Heart left ventricle (tissue), 16 donors: ENCODE results near the gene ABHD17A. TPM values are rescaled to one million over a fixed set of nuclear protein-coding genes. Genes with fewer than 3 reads are reported as not detected.

Source experiments
- ATAC-seq, 4 donors: fragments of 200-7000 bp; cut with Tn5 transposase; one replicate each; pipeline ENCODE4 v1.9.1; 2020 to 2022; ENCODE audit warnings: moderate library complexity in 4 of 4, mild to moderate bottlenecking in 3 of 4, moderate number of reproducible peaks in 1 of 4
- DNase-seq, 5 donors: peaks; one replicate each; pipeline ENCODE4 v3.0.0-alpha.2; 2020
- H3K27ac ChIP-seq, 12 donors: fragments of 200-600 bp; sonication (generic) in 4 of 12; one replicate each; pipeline versions ENCODE4 v1.5.0 to v1.8.0; 2016 to 2022; ENCODE audit warnings: mild to moderate bottlenecking in 2 of 12
- H3K27me3 ChIP-seq, 9 donors: fragments of 200-600 bp; sonication (generic) in 2 of 9; one replicate each; pipeline versions ENCODE4 v1.5.1 to v1.8.0; 2016 to 2022; ENCODE audit warnings: mild to moderate bottlenecking in 3 of 9
- H3K36me3 ChIP-seq, 9 donors: fragments of 200-600 bp; sonication (generic) in 2 of 9; one replicate each; pipeline versions ENCODE4 v1.5.0 to v1.8.0; 2018 to 2022; ENCODE audit warnings: mild to moderate bottlenecking in 2 of 9
- H3K4me1 ChIP-seq, 12 donors: fragments of 200-600 bp; sonication (generic) in 4 of 12; one replicate each; pipeline versions ENCODE4 v1.5.0 to v1.8.0; 2016 to 2022; ENCODE audit warnings: mild to moderate bottlenecking in 3 of 12
- H3K4me3 ChIP-seq, 12 donors: fragments of 200-600 bp; sonication (generic) in 4 of 12; one replicate each; pipeline versions ENCODE4 v1.5.0 to v1.8.0; 2017 to 2022; ENCODE audit warnings: mild to moderate bottlenecking in 9 of 12, moderate library complexity in 4 of 12
- H3K9me3 ChIP-seq, 12 donors: fragments of 200-600 bp; sonication (generic) in 4 of 12; one replicate each; pipeline versions ENCODE4 v1.5.0 to v1.8.0; 2016 to 2022; ENCODE audit warnings: mild to moderate bottlenecking in 1 of 12
- CTCF ChIP-seq, 12 donors: fragments of 200-600 bp; sonication (generic) in 4 of 12; IDR thresholded peaks; one replicate each; pipeline versions ENCODE4 v1.5.0 to v1.8.0; 2018 to 2022; ENCODE audit warnings: antibody characterized with exemption in 12 of 12, mild to moderate bottlenecking in 5 of 12
- POLR2A ChIP-seq, 2 donors: fragments of 450-650 bp; IDR thresholded peaks; one replicate each; pipeline ENCODE4 v1.6.1; 2017; ENCODE audit warnings: antibody characterized with exemption in 2 of 2, mild to moderate bottlenecking in 2 of 2, moderate library complexity in 2 of 2
- WGBS, 4 donors: extraction: QIAGEN DNeasy Blood & Tissue Kit in 2 of 4; methylation state at CpG; one replicate each; pipeline versions ENCODE4 v1.1.5 to v1.1.7; 2013 to 2018; 5-methylcytosine and 5-hydroxymethylcytosine counted together
- intact Hi-C, 10 donors: fragments of 100-400 bp; cut with DNase I; formaldehyde crosslinking; loops; one replicate each; pipeline versions ENCODE4 v1.11.1 to v1.14.2; 2022
- polyA plus RNA-seq, 2 donors: library from polyadenylated mRNA; stranded (reverse); fragments of 200-250 nt; gene quantifications; one replicate each; pipeline ENCODE4 v1.2.3, GENCODE V29; 2013
- total RNA-seq, 9 donors: library from RNA; depleted of rRNA in 2 of 9; stranded (reverse); fragments of >200 nt in 2 of 9; fragmentation: NEBNext Ultra II Directional in 3 of 9; extraction: Animal tissue kit (Norgen Biotek cat#: 25700) in 3 of 9; gene quantifications; one replicate each; pipeline versions ENCODE4 v1.1.0 to v1.2.4, GENCODE V29; 2016 to 2023
- donor health status: ischemic (EF 13 %, LVEDD 7.1; RV severe dilation, severe dysfunction).
- donor health status: healthy with polysubstance abuse.
- donor health status: DM: no; HTN: yes; CAD: no.
- donor health status: DM: no; HTN: no; CAD: no.
- donor health status: ischemic (EF 25% LVEDD 6.9; RV normal size, moderate dysfunction).
- donor health status: ischemic (EF 25% LVEDD 5.7; RV mildly dilated, moderate dysfunction).
- donor health status: healthy.
- donor health status: DM: yes; HTN: yes; CAD: no.
- donor health status: ischemic (EF 35%, LVEDD 5.7; RV mildly dilated, moderate dysfunction).
- donor health status: nonischemic (EF 11% LVEDD 7.7; RV severe dilation, severe dysfunction).
- donor health status: DM: yes; HTN: yes; CAD: no.
- donor health status: PGD.
- donor health status: ischemic (EF 29% LVEDD 5.4; RV normal size, mild dysfunction).
- donor health status: nonischemic (EF 23%, LVEDD 6.1; RV moderate dilation, normal function).

Gene ABHD17A
- total and polyA plus RNA-seq, 11 donors, result 48.5 to 121 (median 59.2) TPM

- TF ChIP-seq POLR2A (IDR thresholded peaks at IDR 0.05) (no peak), CTCF (IDR thresholded peaks at IDR 0.05) (no peak)
- DNase-seq, result no peak
- ATAC-seq, result peak in 1 of 4 donors; percentile 5
- Histone ChIP-seq H3K27me3 (no peaks in the 10 kb centered on the region), H3K4me3 (no peak overlapping the region), H3K4me1 (peaks cover 0 to 14% (median 4%) of the 10 kb centered on the region in 12 donors), H3K9me3 (no peaks in the 10 kb centered on the region), H3K36me3 (peaks cover 0 to 64% (median 41%) of the 10 kb centered on the region in 9 donors), H3K27ac (no peak overlapping the region)
- WGBS, 4 donors, result 88 to 95% (median 93%) methylated on average over 29 to 41 of the region's 41 CpGs
- intact Hi-C loops, result loop anchor here in 4 of 10 donors (5.0 to 10.0 kb wide), 4 partner anchors 40 to 283 kb away; no protein-coding TSS in a partner anchor
Measured at GRCh38 chr19:1827566-1828278, 57.6 kb downstream of the ABHD17A start.

Other genes with a start within 250 kb of the ABHD17A start
- 10 to 100 TPM; 13.2 to 38.0 (median 22.3) TPM for gene TCF3, start 232.9 kb downstream of the ABHD17A start, total RNA-seq
- 10 to 100 TPM; 13.4 to 40.2 TPM for gene TCF3, start 232.9 kb downstream of the ABHD17A start, polyA plus RNA-seq
- not detected for gene ONECUT3, start 132.0 kb downstream of the ABHD17A start, total RNA-seq
- not detected for gene ONECUT3, start 132.0 kb downstream of the ABHD17A start, polyA plus RNA-seq
- 1 to 10 TPM in 3 of 9 donors, under 1 TPM in 6; 0.19 to 3.5 (median 0.72) TPM for gene ATP8B3, start 73.2 kb downstream of the ABHD17A start, total RNA-seq
- under 1 TPM; 0.42 to 0.78 TPM for gene ATP8B3, start 73.2 kb downstream of the ABHD17A start, polyA plus RNA-seq
- 10 to 100 TPM; 13.2 to 22.4 (median 16.5) TPM for gene REXO1, start 37.0 kb downstream of the ABHD17A start, total RNA-seq
- gene REXO1, start 37.0 kb downstream of the ABHD17A start, polyA plus RNA-seq, result 10 to 100 TPM; 16.3 to 16.4 TPM
- 10 to 100 TPM in 4 of 9 donors, 1 to 10 TPM in 5; 2.9 to 19.7 (median 9.2) TPM for gene KLF16, start 21.9 kb downstream of the ABHD17A start, total RNA-seq
- gene KLF16, start 21.9 kb downstream of the ABHD17A start, polyA plus RNA-seq, result 10 to 100 TPM in 1 of 2 donors, 1 to 10 TPM in 1; 3.5 to 10.2 TPM
- gene ADAT3, start 19.9 kb upstream of the ABHD17A start, total RNA-seq, result 1 to 10 TPM; 1.2 to 5.1 (median 1.9) TPM
- gene ADAT3, start 19.9 kb upstream of the ABHD17A start, polyA plus RNA-seq, result 1 to 10 TPM; 1.6 to 3.1 TPM
- gene SCAMP4, start 19.9 kb upstream of the ABHD17A start, total RNA-seq, result 10 to 100 TPM; 13.5 to 38.8 (median 19.1) TPM
- gene SCAMP4, start 19.9 kb upstream of the ABHD17A start, polyA plus RNA-seq, result 10 to 100 TPM; 15.4 to 28.3 TPM
- gene CSNK1G2, start 55.7 kb upstream of the ABHD17A start, total RNA-seq, result 10 to 100 TPM; 18.2 to 42.7 (median 24.6) TPM
- 10 to 100 TPM; 24.3 to 41.7 TPM for gene CSNK1G2, start 55.7 kb upstream of the ABHD17A start, polyA plus RNA-seq
- gene BTBD2, start 130.2 kb upstream of the ABHD17A start, total RNA-seq, result 10 to 100 TPM; 47.3 to 81.8 (median 52.6) TPM
- gene BTBD2, start 130.2 kb upstream of the ABHD17A start, polyA plus RNA-seq, result 10 to 100 TPM; 39.4 to 46.2 TPM
- 100 to 1,000 TPM; 129 to 318 (median 155) TPM for gene MKNK2, start 165.7 kb upstream of the ABHD17A start, total RNA-seq
- 100 to 1,000 TPM; 110 to 197 TPM for gene MKNK2, start 165.7 kb upstream of the ABHD17A start, polyA plus RNA-seq
- gene MOB3A, start 210.8 kb upstream of the ABHD17A start, total RNA-seq, result 10 to 100 TPM; 10.8 to 32.3 (median 16.7) TPM
- gene MOB3A, start 210.8 kb upstream of the ABHD17A start, polyA plus RNA-seq, result 10 to 100 TPM in 1 of 2 donors, 1 to 10 TPM in 1; 7.1 to 18.6 TPM
- 1 to 10 TPM in 8 of 9 donors, not detected in 1; 1.7 to 6.2 (median 2.3) TPM for gene IZUMO4, start 211.4 kb upstream of the ABHD17A start, total RNA-seq
- 1 to 10 TPM; 4.4 to 5.8 TPM for gene IZUMO4, start 211.4 kb upstream of the ABHD17A start, polyA plus RNA-seq